B cell (primary cell): ENCODE results near the gene OR51I1. TPM values are rescaled to one million over a fixed set of nuclear protein-coding genes. Genes with fewer than 3 reads are reported as not detected.

Experiments
- ATAC-seq: fragments of 200-7000 bp; cut with Tn5 transposase; one replicate; pipeline ENCODE4 v1.10.0; 2021; ENCODE audit warnings: low read depth, mild to moderate bottlenecking, moderate number of reproducible peaks, moderate library complexity
- CTCF ChIA-PET: fragments of 350-600 bp; sonication (Branson Sonifier 250); formaldehyde crosslinking; loops from one replicate; lab custom pipeline; 2021; ENCODE audit warnings: antibody characterized with exemption, inconsistent platforms; lab: Charles Lee
- POLR2A ChIA-PET: fragments of 350-600 bp; sonication (Branson Sonifier 250); formaldehyde crosslinking; loops from one replicate; lab custom pipeline; 2021; ENCODE audit warnings: antibody characterized with exemption; lab: Charles Lee
- DNase-seq: peaks from one replicate; pipeline ENCODE4 v3.0.0; 2013
- H2AFZ ChIP-seq: 2 replicates; pipeline ENCODE4 v1.6.1; 2012; ENCODE audit warnings: mild to moderate bottlenecking, low read depth, low read length; ENCODE audit not compliant: insufficient read depth, poor library complexity, severe bottlenecking
- H3K27ac ChIP-seq, 2 donors: 1 replicate in 1 of 2; 2 replicates in 1 of 2; pipeline ENCODE4 v1.5.1; 2012 to 2013; ENCODE audit warnings: low read length in 2 of 2, mild to moderate bottlenecking in 2 of 2, moderate library complexity in 1 of 2
- H3K27me3 ChIP-seq, 4 experiments: fragments of 200-600 bp in 1 of 4; sonication (generic) in 1 of 4; replicated peaks in 1 of 4; 1 replicate in 2 of 4; 2 replicates in 2 of 4; pipeline versions ENCODE4 v1.6.1 to v1.7.0; 2013 to 2016; ENCODE audit warnings: low read length in 3 of 4, mild to moderate bottlenecking in 2 of 4, mixed read lengths in 1 of 4, moderate library complexity in 1 of 4; ENCODE audit not compliant: insufficient read depth in 4 of 4, control insufficient read depth in 3 of 4; ENCODE audit errors: control extremely low read depth in 1 of 4
- H3K36me3 ChIP-seq, 2 experiments: replicated peaks in 1 of 2; 1 replicate in 1 of 2; 2 replicates in 1 of 2; pipeline versions ENCODE4 v1.6.1 to v1.7.1; 2013; ENCODE audit warnings: low read length in 1 of 2; ENCODE audit not compliant: insufficient read depth in 2 of 2, control insufficient read depth in 1 of 2; ENCODE audit errors: control extremely low read depth in 1 of 2, extremely low read depth in 1 of 2
- H3K4me1 ChIP-seq, 2 donors: fragments of 200-600 bp in 1 of 2; sonication (generic) in 1 of 2; 1 replicate in 1 of 2; 2 replicates in 1 of 2; pipeline versions ENCODE4 v1.5.1 to v1.6.1; 2013 to 2017; ENCODE audit warnings: low read length in 2 of 2; ENCODE audit not compliant: control insufficient read depth in 2 of 2, insufficient read depth in 2 of 2
- H3K4me2 ChIP-seq: replicated peaks from 2 replicates; pipeline ENCODE3; 2012; ENCODE audit warnings: mild to moderate bottlenecking, low read depth, low read length; ENCODE audit not compliant: poor library complexity, severe bottlenecking
- H3K4me3 ChIP-seq, 5 experiments: fragments of 200-600 bp in 1 of 5; sonication (generic) in 1 of 5; 1 replicate in 3 of 5; 2 replicates in 2 of 5; pipeline versions ENCODE4 v1.5.1 to v1.7.0; 2011 to 2016; ENCODE audit warnings: low read length in 4 of 5, mild to moderate bottlenecking in 4 of 5, low read depth in 2 of 5, control low read depth in 1 of 5, moderate library complexity in 1 of 5; ENCODE audit not compliant: insufficient read depth in 1 of 5; ENCODE audit errors: control extremely low read depth in 1 of 5, extremely low read depth in 1 of 5
- H3K79me2 ChIP-seq: fragments of 200-600 bp; sonication (generic); one replicate; pipeline ENCODE4 v1.6.0; 2016; ENCODE audit warnings: low read length; ENCODE audit not compliant: control insufficient read depth, insufficient read depth
- H3K9ac ChIP-seq: fragments of 200-600 bp; sonication (generic); 2 replicates; pipeline ENCODE4 v1.6.1; 2017; ENCODE audit warnings: mild to moderate bottlenecking, low read length, moderate library complexity
- H3K9me3 ChIP-seq, 3 donors: one replicate each; pipeline versions ENCODE4 v1.6.1 to v1.7.1; 2013; ENCODE audit warnings: low read length in 2 of 3; ENCODE audit not compliant: control insufficient read depth in 2 of 3, insufficient read depth in 1 of 3; ENCODE audit errors: control extremely low read depth in 1 of 3
- H4K20me1 ChIP-seq: 2 replicates; pipeline ENCODE4 v1.6.0; 2012; ENCODE audit warnings: mild to moderate bottlenecking, low read length; ENCODE audit not compliant: insufficient read depth, control insufficient read depth, poor library complexity, severe bottlenecking
- H3K27ac Mint-ChIP-seq: one replicate; pipeline ENCODE4 v1.8.0; 2021; ENCODE audit warnings: mixed read lengths
- H3K27me3 Mint-ChIP-seq: one replicate; pipeline ENCODE4 v1.8.0; 2021; ENCODE audit warnings: mixed read lengths
- H3K4me1 Mint-ChIP-seq: one replicate; pipeline ENCODE4 v1.8.0; 2021; ENCODE audit warnings: mixed read lengths
- H3K4me3 Mint-ChIP-seq: one replicate; pipeline ENCODE4 v1.8.0; 2021; ENCODE audit warnings: mixed read lengths
- H3K9me3 Mint-ChIP-seq: one replicate; pipeline ENCODE4 v1.8.0; 2022; ENCODE audit warnings: mixed read lengths; ENCODE audit not compliant: insufficient read depth
- EZH2 ChIP-seq: IDR thresholded peaks from 2 replicates; pipeline ENCODE4 v1.6.1; 2012; ENCODE audit warnings: borderline replicate concordance, low read depth, mild to moderate bottlenecking, moderate library complexity, low read length; ENCODE audit not compliant: insufficient read depth, poor library complexity, severe bottlenecking
- intact Hi-C: fragments of 100-400 bp; cut with micrococcal nuclease; formaldehyde crosslinking; loops from one replicate; pipeline ENCODE4 v1.10.0; 2022
- polyA plus RNA-seq: library from polyadenylated mRNA; depleted of rRNA; stranded (reverse); fragments of >200 nt; gene quantifications from 2 replicates; pipeline ENCODE4 v1.2.3, GENCODE V29; 2012
- total RNA-seq, 2 donors: library from RNA; stranded (reverse); fragments of 120-200 nt in 1 of 2; gene quantifications; 1 replicate in 1 of 2; 2 replicates in 1 of 2; pipeline versions ENCODE4 v1.2.3 to v1.2.4, GENCODE V29; 2013 to 2022
- TF ChIP-seq, protein P1 (sequence below): fragments of 200-600 bp; IDR thresholded peaks from one replicate; pipeline ENCODE4 v1.8.0; 2022; ENCODE audit warnings: antibody characterized with exemption, mild to moderate bottlenecking

OR51I1 gene
- total and polyA plus RNA-seq, 2 donors (not counting 1 experiment from before 2014, with no cell fraction given) = 0.31 TPM; not detected in 1

DNA sequence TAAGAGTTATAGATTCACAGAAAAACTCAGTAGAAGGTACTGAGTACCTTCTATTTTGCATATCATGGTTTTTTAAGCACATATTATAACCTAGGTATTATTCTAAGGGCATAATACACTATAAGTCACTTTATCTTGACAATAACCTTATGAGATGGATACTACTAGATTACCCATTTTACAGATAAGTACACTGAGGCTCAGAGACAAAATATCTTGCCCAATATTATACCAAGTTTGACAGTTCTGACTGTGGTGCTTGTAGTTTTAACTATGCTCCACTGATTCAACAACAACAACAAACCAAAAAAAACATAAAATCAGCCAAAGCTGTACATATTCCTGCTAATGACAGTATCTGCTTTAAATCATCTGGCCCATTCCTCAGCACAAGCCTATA lies 47.2 kb downstream of the OR51I1 start:
- intact Hi-C loops = no loop called here
- Histone ChIP-seq H3K79me2 (no peaks in the 10 kb centered on the region), H3K36me3 (no peaks in the 10 kb centered on the region), H3K27me3 (no peaks in the 10 kb centered on the region), H2AFZ (no peak overlapping the region), H3K27ac (no peak overlapping the region), H3K9me3 (no peaks in the 10 kb centered on the region), H4K20me1 (no peaks in the 10 kb centered on the region), H3K9ac (no peak overlapping the region), H3K4me2 (no peak overlapping the region), H3K4me3 (no peak overlapping the region), H3K4me1 (no peaks in the 10 kb centered on the region)
- no peak overlapping the region for H3K27ac Mint-ChIP-seq
- no peak overlapping the region for H3K4me3 Mint-ChIP-seq
- CTCF ChIA-PET = no interaction called here
- H3K4me1 Mint-ChIP-seq = no peaks in the 10 kb centered on the region
- no peaks in the 10 kb centered on the region for H3K9me3 Mint-ChIP-seq
- POLR2A ChIA-PET = no interaction called here
- no peak for DNase-seq
- no peak for ATAC-seq
- H3K27me3 Mint-ChIP-seq = peaks cover 9% of the 10 kb centered on the region
- no peak for TF ChIP-seq EZH2
- TF ChIP-seq, protein P1, sequence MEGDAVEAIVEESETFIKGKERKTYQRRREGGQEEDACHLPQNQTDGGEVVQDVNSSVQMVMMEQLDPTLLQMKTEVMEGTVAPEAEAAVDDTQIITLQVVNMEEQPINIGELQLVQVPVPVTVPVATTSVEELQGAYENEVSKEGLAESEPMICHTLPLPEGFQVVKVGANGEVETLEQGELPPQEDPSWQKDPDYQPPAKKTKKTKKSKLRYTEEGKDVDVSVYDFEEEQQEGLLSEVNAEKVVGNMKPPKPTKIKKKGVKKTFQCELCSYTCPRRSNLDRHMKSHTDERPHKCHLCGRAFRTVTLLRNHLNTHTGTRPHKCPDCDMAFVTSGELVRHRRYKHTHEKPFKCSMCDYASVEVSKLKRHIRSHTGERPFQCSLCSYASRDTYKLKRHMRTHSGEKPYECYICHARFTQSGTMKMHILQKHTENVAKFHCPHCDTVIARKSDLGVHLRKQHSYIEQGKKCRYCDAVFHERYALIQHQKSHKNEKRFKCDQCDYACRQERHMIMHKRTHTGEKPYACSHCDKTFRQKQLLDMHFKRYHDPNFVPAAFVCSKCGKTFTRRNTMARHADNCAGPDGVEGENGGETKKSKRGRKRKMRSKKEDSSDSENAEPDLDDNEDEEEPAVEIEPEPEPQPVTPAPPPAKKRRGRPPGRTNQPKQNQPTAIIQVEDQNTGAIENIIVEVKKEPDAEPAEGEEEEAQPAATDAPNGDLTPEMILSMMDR = no peak

Other genes starting within 250 kb of the OR51I1 start
- not detected in 2 replicates for gene OR51V1, start 240.8 kb downstream of the OR51I1 start, total RNA-seq
- gene OR51V1, start 240.8 kb downstream of the OR51I1 start, polyA plus RNA-seq = not detected in 2 replicates
- gene HBB, start 214.4 kb downstream of the OR51I1 start, total RNA-seq = 378 and 385 TPM in 2 replicates
- gene HBB, start 214.4 kb downstream of the OR51I1 start, polyA plus RNA-seq = 69.7 and 1,053 TPM in 2 replicates
- not detected in 2 replicates for gene HBD, start 207.0 kb downstream of the OR51I1 start, total RNA-seq
- gene HBD, start 207.0 kb downstream of the OR51I1 start, polyA plus RNA-seq = 0.84 TPM in 1 of 2 replicates, not detected in the other
- not detected in 2 replicates for gene HBG1, start 191.7 kb downstream of the OR51I1 start, total RNA-seq
- not detected in 2 replicates for gene HBG1, start 191.7 kb downstream of the OR51I1 start, polyA plus RNA-seq
- not detected in 2 replicates for gene HBG2, start 186.7 kb downstream of the OR51I1 start, total RNA-seq
- gene HBG2, start 186.7 kb downstream of the OR51I1 start, polyA plus RNA-seq = 0.89 TPM in 1 of 2 replicates, not detected in the other
- not detected in 2 replicates for gene HBE1, start 171.6 kb downstream of the OR51I1 start, total RNA-seq
- not detected in 2 replicates for gene HBE1, start 171.6 kb downstream of the OR51I1 start, polyA plus RNA-seq
- not detected in 2 replicates for gene OR51B4, start 139.6 kb downstream of the OR51I1 start, total RNA-seq
- gene OR51B4, start 139.6 kb downstream of the OR51I1 start, polyA plus RNA-seq = 0.21 TPM in 1 of 2 replicates, not detected in the other
- gene OR51B2, start 117.2 kb downstream of the OR51I1 start, total RNA-seq = not detected in 2 replicates
- gene OR51B2, start 117.2 kb downstream of the OR51I1 start, polyA plus RNA-seq = not detected in 2 replicates
- gene OR51B5, start 98.0 kb downstream of the OR51I1 start, total RNA-seq = 0.66 and 0.67 TPM in 2 replicates
- not detected in 2 replicates for gene OR51B5, start 98.0 kb downstream of the OR51I1 start, polyA plus RNA-seq
- not detected in 2 replicates for gene OR51B6, start 90.0 kb downstream of the OR51I1 start, total RNA-seq
- gene OR51B6, start 90.0 kb downstream of the OR51I1 start, polyA plus RNA-seq = not detected in 2 replicates
- not detected in 2 replicates for gene OR51M1, start 57.7 kb downstream of the OR51I1 start, total RNA-seq
- not detected in 2 replicates for gene OR51M1, start 57.7 kb downstream of the OR51I1 start, polyA plus RNA-seq
- not detected in 2 replicates for gene OR51Q1, start 19.4 kb downstream of the OR51I1 start, total RNA-seq
- not detected in 2 replicates for gene OR51Q1, start 19.4 kb downstream of the OR51I1 start, polyA plus RNA-seq
- gene OR51I2, start 7.8 kb upstream of the OR51I1 start, total RNA-seq = not detected in 2 replicates
- gene OR51I2, start 7.8 kb upstream of the OR51I1 start, polyA plus RNA-seq = not detected in 2 replicates
- not detected in 2 replicates for gene OR52D1, start 47.2 kb upstream of the OR51I1 start, total RNA-seq
- not detected in 2 replicates for gene OR52D1, start 47.2 kb upstream of the OR51I1 start, polyA plus RNA-seq
- 0.46 and 0.59 TPM in 2 replicates for gene UBQLN3, start 68.4 kb upstream of the OR51I1 start, total RNA-seq
- not detected in 2 replicates for gene UBQLN3, start 68.4 kb upstream of the OR51I1 start, polyA plus RNA-seq
- gene UBQLNL, start 75.2 kb upstream of the OR51I1 start, total RNA-seq = 1.3 and 1.4 TPM in 2 replicates
- gene UBQLNL, start 75.2 kb upstream of the OR51I1 start, polyA plus RNA-seq = 1.8 and 1.9 TPM in 2 replicates
- 0.37 and 0.49 TPM in 2 replicates for gene OR52H1, start 107.0 kb upstream of the OR51I1 start, total RNA-seq
- 0.15 TPM in 1 of 2 replicates, not detected in the other for gene OR52H1, start 107.0 kb upstream of the OR51I1 start, polyA plus RNA-seq
- not detected in 2 replicates for gene OR52B6, start 139.4 kb upstream of the OR51I1 start, total RNA-seq
- not detected in 2 replicates for gene OR52B6, start 139.4 kb upstream of the OR51I1 start, polyA plus RNA-seq
- 0.10 TPM in 1 of 2 replicates, not detected in the other for gene TRIM6, start 155.1 kb upstream of the OR51I1 start, total RNA-seq
- gene TRIM6, start 155.1 kb upstream of the OR51I1 start, polyA plus RNA-seq = not detected in 2 replicates
- gene TRIM34, start 183.5 kb upstream of the OR51I1 start, total RNA-seq = 24.1 and 29.1 TPM in 2 replicates
- gene TRIM34, start 183.5 kb upstream of the OR51I1 start, polyA plus RNA-seq = 19.9 and 21.9 TPM in 2 replicates
- gene TRIM5, start 243.6 kb upstream of the OR51I1 start, total RNA-seq = 35.2 and 39.5 TPM in 2 replicates
- gene TRIM5, start 243.6 kb upstream of the OR51I1 start, polyA plus RNA-seq = 10.1 and 10.4 TPM in 2 replicates
- gene TRIM22, start 248.3 kb upstream of the OR51I1 start, total RNA-seq = 370 and 388 TPM in 2 replicates
- gene TRIM22, start 248.3 kb upstream of the OR51I1 start, polyA plus RNA-seq = 255 and 367 TPM in 2 replicates